Smooth muscle cell (in vitro differentiated cells): Measurements from ENCODE around the gene TRIM45. TPM values are rescaled to one million over a fixed set of nuclear protein-coding genes. Genes with fewer than 3 reads are reported as not detected.

Experiments used
- DNase-seq: peaks from one replicate; lab custom pipeline; 2025; ENCODE audit not compliant: unreplicated experiment; lab: John Stamatoyannopoulos, UW
- H2AFZ ChIP-seq: fragments of 200-600 bp; sonication (generic); 2 replicates; pipeline ENCODE4 v1.6.0; 2016; ENCODE audit warnings: antibody characterized with exemption, low read depth, mild to moderate bottlenecking
- H3F3A ChIP-seq: fragments of 200-600 bp; sonication (generic); 2 replicates; pipeline ENCODE4 v1.6.0; 2017; ENCODE audit warnings: antibody characterized with exemption, low read depth
- H3K27ac ChIP-seq: fragments of 200-600 bp; sonication (generic); 2 replicates; pipeline ENCODE4 v1.5.1; 2016; ENCODE audit warnings: low read depth, mild to moderate bottlenecking
- H3K27me3 ChIP-seq: fragments of 200-600 bp; sonication (generic); 2 replicates; pipeline ENCODE4 v1.6.1; 2016; ENCODE audit warnings: low read depth, mild to moderate bottlenecking
- H3K36me3 ChIP-seq: fragments of 200-600 bp; sonication (generic); 2 replicates; pipeline ENCODE4 v1.5.1; 2016; ENCODE audit warnings: low read depth
- H3K4me1 ChIP-seq: fragments of 200-600 bp; sonication (generic); 2 replicates; pipeline ENCODE4 v1.5.1; 2016; ENCODE audit warnings: low read depth
- H3K4me2 ChIP-seq: fragments of 200-600 bp; sonication (generic); 2 replicates; pipeline ENCODE4 v1.6.0; 2016; ENCODE audit warnings: mild to moderate bottlenecking
- H3K4me3 ChIP-seq: fragments of 200-600 bp; sonication (generic); 2 replicates; pipeline ENCODE4 v1.5.1; 2016; ENCODE audit warnings: mild to moderate bottlenecking
- H3K79me2 ChIP-seq: fragments of 200-600 bp; sonication (generic); 2 replicates; pipeline ENCODE4 v1.6.0; 2016; ENCODE audit warnings: low read depth, mild to moderate bottlenecking
- H3K9ac ChIP-seq: fragments of 200-600 bp; sonication (generic); 2 replicates; pipeline ENCODE4 v1.6.0; 2016; ENCODE audit warnings: low read depth
- H3K9me3 ChIP-seq: fragments of 200-600 bp; sonication (generic); replicated peaks from 2 replicates; pipeline ENCODE4 v1.5.1; 2016; ENCODE audit warnings: low read depth
- H4K20me1 ChIP-seq: fragments of 200-600 bp; sonication (generic); 2 replicates; pipeline ENCODE4 v1.6.0; 2016; ENCODE audit warnings: low read depth
- CTCF ChIP-seq: fragments of 200-600 bp; sonication (generic); IDR thresholded peaks from 2 replicates; pipeline ENCODE4 v1.5.1; 2017; ENCODE audit warnings: borderline replicate concordance, mild to moderate bottlenecking, antibody characterized with exemption; ENCODE audit not compliant: insufficient read depth, poor library complexity, severe bottlenecking
- WGBS: methylation state at CpG from one replicate; pipeline ENCODE4 v1.1.7; 2016; ENCODE audit warnings: low lambda C conversion rate; 5-methylcytosine and 5-hydroxymethylcytosine counted together
- polyA plus RNA-seq: library from polyadenylated mRNA; unstranded; fragments of >200 nt; fragmentation: Nextera tagmentation; extraction: Ambion mirVana; gene quantifications from 2 replicates; pipeline ENCODE4 v1.2.1, GENCODE V29; 2016
- total RNA-seq: library from RNA; depleted of rRNA; stranded (reverse); fragments of >200 nt; gene quantifications from 2 replicates; pipeline ENCODE4 v1.2.3, GENCODE V29; 2014

TRIM45 gene
- total and polyA plus RNA-seq, 2 experiments from 2014 or later, result 4.4 to 4.6 TPM

- Histone ChIP-seq H2AFZ (no peak overlapping the region), H3F3A (no peaks in the 10 kb centered on the region), H3K27me3 (no peaks in the 10 kb centered on the region), H4K20me1 (no peaks in the 10 kb centered on the region), H3K4me3 (no peak overlapping the region), H3K36me3 (no peaks in the 10 kb centered on the region), H3K9ac (no peak overlapping the region), H3K79me2 (no peaks in the 10 kb centered on the region), H3K4me2 (no peak overlapping the region), H3K4me1 (peaks cover under 1% of the 10 kb centered on the region), H3K27ac (no peak overlapping the region), H3K9me3 (no peaks in the 10 kb centered on the region)
- no peak for DNase-seq
- 78% methylated on average over 2 of the region's 2 CpGs for WGBS
- TF ChIP-seq CTCF, result no peak
These were observed 20.7 kb upstream of the TRIM45 start for GRCh38 chr1:117142200-117142599.

GRCh38 chr1:117138561-117138960 is 17.0 kb upstream of the TRIM45 start:
- H3K27ac ChIP-seq, result no peak overlapping the region
- no peaks in the 10 kb centered on the region for H4K20me1 ChIP-seq
- H3K36me3 ChIP-seq, result no peaks in the 10 kb centered on the region
- no peaks in the 10 kb centered on the region for H3K79me2 ChIP-seq
- peaks cover 5% of the 10 kb centered on the region for H3K4me1 ChIP-seq
- no peak overlapping the region for H2AFZ ChIP-seq
- no peak overlapping the region for H3K9ac ChIP-seq
- TF ChIP-seq CTCF, result no peak
- no peaks in the 10 kb centered on the region for H3K9me3 ChIP-seq
- no peak overlapping the region for H3K4me2 ChIP-seq
- H3K27me3 ChIP-seq, result no peaks in the 10 kb centered on the region
- no peak for DNase-seq
- H3F3A ChIP-seq, result no peaks in the 10 kb centered on the region
- no peak overlapping the region for H3K4me3 ChIP-seq
- WGBS, result 100% methylated on average over 1 of the region's 1 CpG

DNA sequence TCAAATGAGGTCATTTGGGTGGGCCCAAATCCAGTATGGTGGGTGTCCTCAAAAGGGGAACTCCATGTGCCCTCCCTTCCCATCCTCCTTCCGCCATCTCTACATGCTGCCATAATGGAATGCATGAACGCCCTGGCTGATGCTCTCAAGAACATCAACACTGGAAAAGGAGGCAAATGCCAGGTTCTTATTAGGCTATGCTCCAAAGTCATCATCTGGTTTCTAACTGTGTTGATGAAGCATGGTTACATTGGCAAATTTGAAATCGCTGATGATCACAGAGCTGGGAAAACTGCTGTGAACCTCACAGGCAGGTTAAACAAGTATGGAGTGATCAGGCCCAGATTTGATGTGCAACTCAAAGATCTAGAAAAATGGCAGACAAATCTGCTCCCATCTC is 16.6 kb upstream of the TRIM45 start:
- no peaks in the 10 kb centered on the region for H4K20me1 ChIP-seq
- WGBS, result 97% methylated on average over 3 of the region's 3 CpGs
- no peak for TF ChIP-seq CTCF
- no peak for DNase-seq
- no peak overlapping the region for H2AFZ ChIP-seq
- H3K27ac ChIP-seq, result no peak overlapping the region
- H3K9me3 ChIP-seq, result no peaks in the 10 kb centered on the region
- H3F3A ChIP-seq, result no peaks in the 10 kb centered on the region
- H3K9ac ChIP-seq, result no peak overlapping the region
- H3K4me3 ChIP-seq, result no peak overlapping the region
- H3K4me1 ChIP-seq, result peaks cover 5% of the 10 kb centered on the region
- H3K36me3 ChIP-seq, result no peaks in the 10 kb centered on the region
- H3K79me2 ChIP-seq, result no peaks in the 10 kb centered on the region
- no peak overlapping the region for H3K4me2 ChIP-seq
- no peaks in the 10 kb centered on the region for H3K27me3 ChIP-seq

GRCh38 chr1:117137281-117137855 is 15.8 kb upstream of the TRIM45 start:
- Histone ChIP-seq H4K20me1 (no peaks in the 10 kb centered on the region), H3F3A (no peaks in the 10 kb centered on the region), H3K4me3 (no peak overlapping the region), H3K27me3 (no peaks in the 10 kb centered on the region), H3K4me1 (peaks cover 5% of the 10 kb centered on the region), H3K9ac (no peak overlapping the region), H3K4me2 (no peak overlapping the region), H3K27ac (no peak overlapping the region), H2AFZ (no peak overlapping the region), H3K79me2 (no peaks in the 10 kb centered on the region), H3K9me3 (no peaks in the 10 kb centered on the region), H3K36me3 (no peaks in the 10 kb centered on the region)
- 60% methylated on average over 3 of the region's 3 CpGs for WGBS
- DNase-seq, result no peak
- TF ChIP-seq CTCF, result no peak
